Epithelial cell of esophagus (primary cell): ENCODE measurements around the gene ATAD3C.

Experiments
- DNase-seq: peaks from one replicate; pipeline ENCODE4 v3.0.0; 2010; ENCODE audit warnings: low read depth
- H3K4me3 ChIP-seq: 2 replicates; pipeline ENCODE4 v1.5.1; 2011; ENCODE audit warnings: mild to moderate bottlenecking, low read length, control low read depth
- CTCF ChIP-seq: IDR thresholded peaks from 2 replicates; pipeline ENCODE4 v1.5.1; 2011; ENCODE audit warnings: low read depth, mild to moderate bottlenecking, low read length, control low read depth, inconsistent platforms; ENCODE audit not compliant: insufficient read depth; ENCODE audit errors: missing control alignments

Gene ATAD3C

GRCh38 chr1:1430114-1430982 is 19.1 kb upstream of the ATAD3C start:
- no peak for DNase-seq
- H3K4me3 ChIP-seq, result no peak overlapping the region
- TF ChIP-seq CTCF, result peak; percentile 22

GRCh38 chr1:1430992-1431844 is 18.3 kb upstream of the ATAD3C start:
- no peak for DNase-seq
- TF ChIP-seq CTCF, result no peak
- no peak overlapping the region for H3K4me3 ChIP-seq

- no peak for DNase-seq
- no peak for TF ChIP-seq CTCF
- no peak overlapping the region for H3K4me3 ChIP-seq
These were observed 17.6 kb upstream of the ATAD3C start for GRCh38 chr1:1431845-1432273.

- no peak overlapping the region for H3K4me3 ChIP-seq
- TF ChIP-seq CTCF, result no peak
- no peak for DNase-seq
These were observed 17.1 kb upstream of the ATAD3C start for GRCh38 chr1:1432274-1432950.

- no peak for TF ChIP-seq CTCF
- peak; percentile 81 for DNase-seq
- no peak overlapping the region for H3K4me3 ChIP-seq
These were observed 16.3 kb upstream of the ATAD3C start for GRCh38 chr1:1432951-1433803.

- no peak for TF ChIP-seq CTCF
- peak; percentile 61 for DNase-seq
- H3K4me3 ChIP-seq, result no peak overlapping the region
These were observed 15.7 kb upstream of the ATAD3C start for GRCh38 chr1:1433804-1434130.
